Hepatocyte (in vitro differentiated cells): Measurements from ENCODE around the gene VWA5B2. TPM values are rescaled to one million over a fixed set of nuclear protein-coding genes. Genes with fewer than 3 reads are reported as not detected.

ENCODE experiments used
- DNase-seq: peaks from one replicate; pipeline ENCODE4 v3.0.0-alpha.2; 2016; ENCODE audit warnings: low spot score
- H2AFZ ChIP-seq: fragments of 200-600 bp; sonication (generic); 2 replicates; pipeline ENCODE4 v1.6.0; 2016; ENCODE audit warnings: antibody characterized with exemption, mild to moderate bottlenecking
- H3K27ac ChIP-seq: fragments of 200-600 bp; sonication (generic); 2 replicates; pipeline ENCODE4 v1.5.1; 2016; ENCODE audit warnings: mild to moderate bottlenecking
- H3K27me3 ChIP-seq: fragments of 200-600 bp; sonication (generic); 2 replicates; pipeline ENCODE4 v1.6.1; 2016
- H3K36me3 ChIP-seq: fragments of 200-600 bp; sonication (generic); replicated peaks from 2 replicates; pipeline ENCODE4 v1.5.1; 2016; ENCODE audit warnings: low read depth; ENCODE audit not compliant: insufficient read depth
- H3K4me1 ChIP-seq: fragments of 200-600 bp; sonication (generic); 2 replicates; pipeline ENCODE4 v1.5.1; 2016; ENCODE audit warnings: mild to moderate bottlenecking, moderate library complexity; ENCODE audit not compliant: insufficient read depth
- H3K4me2 ChIP-seq: fragments of 200-600 bp; sonication (generic); 2 replicates; pipeline ENCODE4 v1.6.0; 2016
- H3K4me3 ChIP-seq: fragments of 200-600 bp; sonication (generic); 2 replicates; pipeline ENCODE4 v1.5.1; 2016; ENCODE audit warnings: mild to moderate bottlenecking
- H3K79me2 ChIP-seq: fragments of 200-600 bp; sonication (generic); 2 replicates; pipeline ENCODE4 v1.6.0; 2017; ENCODE audit warnings: mild to moderate bottlenecking
- H3K9me2 ChIP-seq: fragments of 200-600 bp; sonication (generic); replicated peaks from 2 replicates; pipeline ENCODE4 v1.6.0; 2017; ENCODE audit warnings: mild to moderate bottlenecking; ENCODE audit not compliant: insufficient read depth
- H3K9me3 ChIP-seq: fragments of 200-600 bp; sonication (generic); 2 replicates; pipeline ENCODE4 v1.5.1; 2016; ENCODE audit warnings: low read depth, mild to moderate bottlenecking
- H4K20me1 ChIP-seq: fragments of 200-600 bp; sonication (generic); 2 replicates; pipeline ENCODE4 v1.6.0; 2016; ENCODE audit warnings: mild to moderate bottlenecking; ENCODE audit not compliant: insufficient read depth, poor library complexity, severe bottlenecking
- CTCF ChIP-seq: fragments of 200-600 bp; sonication (generic); IDR thresholded peaks from 2 replicates; pipeline ENCODE4 v1.5.1; 2016; ENCODE audit warnings: antibody characterized with exemption, mild to moderate bottlenecking; ENCODE audit not compliant: poor library complexity
- EZH2 ChIP-seq: fragments of 200-600 bp; sonication (generic); IDR thresholded peaks from 2 replicates; pipeline ENCODE4 v1.6.1; 2016; ENCODE audit warnings: antibody characterized with exemption, mild to moderate bottlenecking, borderline replicate concordance
- EZH2phosphoT487 ChIP-seq: fragments of 200-600 bp; sonication (generic); IDR thresholded peaks from one replicate; pipeline ENCODE4 v1.6.1; 2018; ENCODE audit warnings: antibody characterized with exemption, mild to moderate bottlenecking, low read depth, moderate library complexity; ENCODE audit not compliant: unreplicated experiment, severe bottlenecking
- WGBS: methylation state at CpG from one replicate; pipeline ENCODE4 v1.1.6; 2016; ENCODE audit warnings: low lambda C conversion rate; ENCODE audit errors: missing lambda C conversion rate; 5-methylcytosine and 5-hydroxymethylcytosine counted together
- polyA plus RNA-seq: library from polyadenylated mRNA; unstranded; fragments of >200 nt; fragmentation: Nextera tagmentation; extraction: Ambion mirVana; gene quantifications from 2 replicates; pipeline ENCODE4 v1.2.1, GENCODE V29; 2016
- total RNA-seq: library from RNA; depleted of rRNA; stranded (reverse); fragments of >200 nt; gene quantifications from 2 replicates; pipeline ENCODE4 v1.2.3, GENCODE V29; 2014

Gene VWA5B2
- total and polyA plus RNA-seq, 2 experiments from 2014 or later = 1.0 to 3.2 TPM

- Histone ChIP-seq H3K79me2 (no peaks in the 10 kb centered on the region), H3K4me2 (no peak overlapping the region), H3K9me2 (no peaks in the 10 kb centered on the region), H2AFZ (no peak overlapping the region), H4K20me1 (no peaks in the 10 kb centered on the region), H3K36me3 (no peaks in the 10 kb centered on the region), H3K4me3 (no peak overlapping the region), H3K27ac (no peak overlapping the region), H3K9me3 (no peaks in the 10 kb centered on the region), H3K4me1 (no peaks in the 10 kb centered on the region), H3K27me3 (peaks cover 52% of the 10 kb centered on the region)
- TF ChIP-seq CTCF (no peak), EZH2 (no peak), EZH2phosphoT487 (no peak)
- DNase-seq = no peak
- WGBS = 92% methylated on average over 6 of the region's 6 CpGs
These were observed 48.0 kb downstream of the VWA5B2 start for GRCh38 chr3:184277366-184277765.

GRCh38 chr3:184282941-184283340, 53.6 kb downstream of the VWA5B2 start:
- Histone ChIP-seq H3K36me3 (no peaks in the 10 kb centered on the region), H3K4me2 (no peak overlapping the region), H4K20me1 (no peaks in the 10 kb centered on the region), H2AFZ (no peak overlapping the region), H3K27ac (no peak overlapping the region), H3K4me3 (no peak overlapping the region), H3K9me2 (no peaks in the 10 kb centered on the region), H3K4me1 (no peaks in the 10 kb centered on the region), H3K79me2 (no peaks in the 10 kb centered on the region), H3K9me3 (no peaks in the 10 kb centered on the region), H3K27me3 (peaks cover 15% of the 10 kb centered on the region)
- 81% methylated on average over 4 of the region's 4 CpGs for WGBS
- DNase-seq = no peak
- no peak for TF ChIP-seq EZH2
- no peak for TF ChIP-seq EZH2phosphoT487
- no peak for TF ChIP-seq CTCF

GRCh38 chr3:184283681-184284080, 54.3 kb downstream of the VWA5B2 start:
- no peaks in the 10 kb centered on the region for H3K9me3 ChIP-seq
- H3K9me2 ChIP-seq = no peaks in the 10 kb centered on the region
- 96% methylated on average over 8 of the region's 8 CpGs for WGBS
- H4K20me1 ChIP-seq = no peaks in the 10 kb centered on the region
- no peaks in the 10 kb centered on the region for H3K79me2 ChIP-seq
- no peak for DNase-seq
- H3K36me3 ChIP-seq = no peaks in the 10 kb centered on the region
- no peak overlapping the region for H3K4me3 ChIP-seq
- H3K27ac ChIP-seq = no peak overlapping the region
- H3K4me1 ChIP-seq = no peaks in the 10 kb centered on the region
- H3K27me3 ChIP-seq = peaks cover 8% of the 10 kb centered on the region
- no peak overlapping the region for H3K4me2 ChIP-seq
- TF ChIP-seq CTCF (no peak), EZH2 (no peak)
- H2AFZ ChIP-seq = no peak overlapping the region

- H3K9me3 ChIP-seq = no peaks in the 10 kb centered on the region
These were observed 55.3 kb downstream of the VWA5B2 start for GRCh38 chr3:184284696-184285095.

More at GRCh38 chr3:184284696-184285095, 55.3 kb downstream of the VWA5B2 start:
- H3K27ac ChIP-seq = no peak overlapping the region
- no peaks in the 10 kb centered on the region for H4K20me1 ChIP-seq
- no peak overlapping the region for H3K4me3 ChIP-seq
- H3K4me2 ChIP-seq = no peak overlapping the region
- no peaks in the 10 kb centered on the region for H3K79me2 ChIP-seq
- 5% methylated on average over 4 of the region's 4 CpGs for WGBS
- H3K9me2 ChIP-seq = no peaks in the 10 kb centered on the region
- TF ChIP-seq EZH2phosphoT487 = no peak
- peak; percentile 37 for TF ChIP-seq CTCF
- TF ChIP-seq EZH2 = no peak
- no peaks in the 10 kb centered on the region for H3K36me3 ChIP-seq
- no peaks in the 10 kb centered on the region for H3K4me1 ChIP-seq
- H3K27me3 ChIP-seq = peaks cover 5% of the 10 kb centered on the region
- no peak overlapping the region for H2AFZ ChIP-seq
- DNase-seq = peak; percentile 68
